ENCODE results near the gene ADISSP. TPM values are rescaled to one million over a fixed set of nuclear protein-coding genes. Genes with fewer than 3 reads are reported as not detected.
A peak's percentile ranks its signal among the peaks of the same experiment; 100 is the strongest.

The ADISSP gene
- total RNA-seq, 1 donor from 2014 or later = 15.0 TPM

DNA sequence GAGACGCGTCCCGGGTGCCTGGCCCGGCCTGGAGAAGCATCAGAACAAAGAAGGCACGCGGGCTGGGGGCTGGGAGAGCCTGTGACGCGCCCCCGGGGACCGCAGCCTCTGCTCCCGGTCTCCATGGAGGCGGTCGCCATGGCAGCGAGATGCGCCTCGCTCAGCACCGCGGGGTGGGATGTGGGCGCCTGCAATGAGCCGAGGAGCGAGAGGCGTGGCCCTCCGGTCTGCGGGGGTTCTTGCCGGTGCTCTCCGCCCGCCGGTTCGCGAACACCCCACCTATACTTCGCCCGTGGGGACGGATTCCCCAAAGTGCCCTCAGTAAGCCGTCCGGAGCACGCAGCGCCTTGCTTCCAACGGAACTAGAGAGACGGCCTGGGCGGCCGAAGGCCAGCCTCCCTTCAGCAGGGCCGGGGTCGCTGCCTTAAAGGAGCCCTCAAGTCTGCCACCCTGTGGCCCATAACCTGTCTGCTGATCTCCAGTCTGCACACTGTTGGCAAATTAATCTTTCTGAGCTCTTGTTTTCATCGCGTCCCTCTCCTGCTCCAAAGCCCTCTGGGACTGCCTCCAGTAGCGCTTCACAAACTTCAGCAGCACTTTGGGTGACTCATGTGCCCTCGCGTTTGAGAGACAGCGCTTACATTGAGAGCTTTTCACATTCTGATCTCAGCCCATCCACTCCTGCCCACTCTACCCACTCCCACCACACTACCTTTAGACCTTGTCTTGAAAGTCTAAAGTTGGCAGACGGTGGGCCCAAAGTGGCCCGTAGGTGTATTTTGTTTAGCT is 983 bp upstream of the ADISSP start:
- no peaks in the 10 kb centered on the region for H3K27me3 ChIP-seq (ENCODE audit: control insufficient read depth, insufficient read depth, low read length)
- DNase-seq (ENCODE audit: low read depth) (peak; percentile 78), FAIRE-seq (peak; percentile 73)
- H3K4me3 ChIP-seq (ENCODE audit: low read depth, low read length) = peak overlapping the region; percentile 84
- TF ChIP-seq, protein P1, sequence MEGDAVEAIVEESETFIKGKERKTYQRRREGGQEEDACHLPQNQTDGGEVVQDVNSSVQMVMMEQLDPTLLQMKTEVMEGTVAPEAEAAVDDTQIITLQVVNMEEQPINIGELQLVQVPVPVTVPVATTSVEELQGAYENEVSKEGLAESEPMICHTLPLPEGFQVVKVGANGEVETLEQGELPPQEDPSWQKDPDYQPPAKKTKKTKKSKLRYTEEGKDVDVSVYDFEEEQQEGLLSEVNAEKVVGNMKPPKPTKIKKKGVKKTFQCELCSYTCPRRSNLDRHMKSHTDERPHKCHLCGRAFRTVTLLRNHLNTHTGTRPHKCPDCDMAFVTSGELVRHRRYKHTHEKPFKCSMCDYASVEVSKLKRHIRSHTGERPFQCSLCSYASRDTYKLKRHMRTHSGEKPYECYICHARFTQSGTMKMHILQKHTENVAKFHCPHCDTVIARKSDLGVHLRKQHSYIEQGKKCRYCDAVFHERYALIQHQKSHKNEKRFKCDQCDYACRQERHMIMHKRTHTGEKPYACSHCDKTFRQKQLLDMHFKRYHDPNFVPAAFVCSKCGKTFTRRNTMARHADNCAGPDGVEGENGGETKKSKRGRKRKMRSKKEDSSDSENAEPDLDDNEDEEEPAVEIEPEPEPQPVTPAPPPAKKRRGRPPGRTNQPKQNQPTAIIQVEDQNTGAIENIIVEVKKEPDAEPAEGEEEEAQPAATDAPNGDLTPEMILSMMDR (IDR thresholded peaks at IDR 0.05; ENCODE audit: insufficient read depth, low read length, severe bottlenecking) = peak; percentile 58
- no peaks in the 10 kb centered on the region for H3K36me3 ChIP-seq (ENCODE audit: control insufficient read depth, insufficient read depth, low read length)

DNA sequence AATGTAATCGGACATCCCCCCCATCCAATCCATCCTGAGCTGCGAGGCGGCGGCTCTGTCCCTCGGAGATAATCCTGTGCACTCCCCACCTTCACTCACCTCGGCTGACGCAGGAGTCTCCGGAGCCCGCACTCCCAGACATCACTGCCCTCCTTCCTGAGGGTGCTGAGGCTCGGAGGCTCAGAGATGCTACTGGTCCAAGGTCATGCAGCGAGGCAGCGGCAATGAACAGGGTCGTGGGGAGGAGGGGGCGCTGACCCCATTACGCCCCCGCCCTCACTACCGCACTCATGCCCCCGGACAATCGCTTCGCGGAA is 485 bp downstream of the ADISSP start:
- no peak for DNase-seq (ENCODE audit: low read depth)
- TF ChIP-seq, protein P1 (IDR thresholded peaks at IDR 0.05; ENCODE audit: insufficient read depth, low read length, severe bottlenecking) = no peak
- Histone ChIP-seq H3K36me3 (ENCODE audit: control insufficient read depth, insufficient read depth, low read length) (no peaks in the 10 kb centered on the region), H3K4me3 (ENCODE audit: low read depth, low read length) (peak overlapping the region; percentile 84), H3K27me3 (ENCODE audit: control insufficient read depth, insufficient read depth, low read length) (no peaks in the 10 kb centered on the region)
- FAIRE-seq = no peak

DNA sequence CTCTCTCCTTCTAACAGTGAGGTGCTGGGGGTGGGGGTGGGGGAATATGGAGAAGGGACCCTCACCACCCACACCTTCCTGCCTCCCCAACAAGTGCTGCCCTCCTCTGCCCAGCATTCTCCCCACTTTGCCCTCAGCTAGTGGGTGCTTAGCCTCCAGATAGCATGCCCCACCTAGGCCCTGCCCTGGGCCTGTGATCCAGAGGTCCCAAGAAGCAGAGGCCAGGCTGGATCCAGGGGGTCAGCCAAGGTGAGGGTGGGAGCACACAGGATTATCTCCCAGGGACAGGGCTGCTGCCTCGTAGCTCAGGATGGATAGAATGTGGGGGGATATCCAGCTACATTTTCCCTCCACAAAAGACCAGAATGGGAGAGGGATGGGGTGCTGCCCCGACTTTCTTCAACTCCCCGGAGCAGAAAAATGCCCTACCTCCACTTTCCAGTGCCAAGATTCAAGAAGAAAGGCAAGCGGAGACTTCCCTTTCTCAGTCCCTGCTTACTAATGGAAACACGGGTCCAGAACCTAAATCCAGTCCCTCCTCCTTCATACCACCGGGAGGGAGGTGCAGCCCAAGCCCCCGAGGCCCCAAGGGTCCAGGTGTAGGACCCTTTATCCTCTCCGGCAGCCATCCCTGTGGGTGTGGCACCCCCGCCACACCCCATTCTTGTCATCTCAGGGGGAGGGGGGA is 987 bp downstream of the ADISSP start:
- DNase-seq (ENCODE audit: low read depth) = no peak
- Histone ChIP-seq H3K4me3 (ENCODE audit: low read depth, low read length) (peak overlapping the region; percentile 84), H3K27me3 (ENCODE audit: control insufficient read depth, insufficient read depth, low read length) (no peaks in the 10 kb centered on the region), H3K36me3 (ENCODE audit: control insufficient read depth, insufficient read depth, low read length) (no peaks in the 10 kb centered on the region)
- TF ChIP-seq, protein P1 (IDR thresholded peaks at IDR 0.05; ENCODE audit: insufficient read depth, low read length, severe bottlenecking) = no peak
- no peak for FAIRE-seq

DNA sequence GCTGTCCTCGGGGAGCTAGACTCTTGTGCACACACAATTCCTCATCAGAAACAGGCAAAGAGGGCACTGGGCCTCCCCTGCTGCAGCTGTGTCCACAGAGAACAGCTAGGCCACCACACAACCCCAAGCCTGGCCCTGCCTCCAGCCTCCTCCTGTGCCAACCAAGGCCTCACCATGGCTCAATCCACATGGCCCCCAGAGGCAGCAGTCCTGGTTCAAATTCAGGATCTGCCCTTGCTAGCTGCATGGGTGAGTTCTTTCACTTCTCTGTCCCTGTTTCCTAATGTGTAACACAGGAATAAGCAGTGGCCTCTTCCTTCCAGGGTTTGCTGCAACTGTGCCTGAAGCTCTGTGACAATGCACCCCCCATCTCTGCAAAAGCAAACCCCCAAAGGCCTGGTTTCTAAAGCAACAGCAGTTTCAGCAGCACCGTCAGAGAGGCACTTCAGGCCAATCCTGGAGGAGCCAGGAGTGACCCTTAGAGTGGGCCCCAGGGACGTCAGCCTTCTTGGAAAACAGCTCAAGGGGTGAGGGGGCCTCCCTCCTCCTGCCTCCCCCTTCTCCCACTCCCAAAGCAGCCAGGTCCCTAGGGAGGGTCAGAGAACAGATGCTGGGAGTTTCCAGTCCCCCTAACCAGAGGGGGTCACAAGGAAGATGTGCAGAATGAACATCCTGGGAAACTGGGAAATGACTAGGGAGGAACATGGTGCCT is 2.2 kb downstream of the ADISSP start:
- Histone ChIP-seq H3K4me3 (ENCODE audit: low read depth, low read length) (no peak overlapping the region), H3K36me3 (ENCODE audit: control insufficient read depth, insufficient read depth, low read length) (no peaks in the 10 kb centered on the region), H3K27me3 (ENCODE audit: control insufficient read depth, insufficient read depth, low read length) (no peaks in the 10 kb centered on the region)
- no peak for DNase-seq (ENCODE audit: low read depth)
- TF ChIP-seq, protein P1 (IDR thresholded peaks at IDR 0.05; ENCODE audit: insufficient read depth, low read length, severe bottlenecking) = no peak
- no peak for FAIRE-seq

DNA sequence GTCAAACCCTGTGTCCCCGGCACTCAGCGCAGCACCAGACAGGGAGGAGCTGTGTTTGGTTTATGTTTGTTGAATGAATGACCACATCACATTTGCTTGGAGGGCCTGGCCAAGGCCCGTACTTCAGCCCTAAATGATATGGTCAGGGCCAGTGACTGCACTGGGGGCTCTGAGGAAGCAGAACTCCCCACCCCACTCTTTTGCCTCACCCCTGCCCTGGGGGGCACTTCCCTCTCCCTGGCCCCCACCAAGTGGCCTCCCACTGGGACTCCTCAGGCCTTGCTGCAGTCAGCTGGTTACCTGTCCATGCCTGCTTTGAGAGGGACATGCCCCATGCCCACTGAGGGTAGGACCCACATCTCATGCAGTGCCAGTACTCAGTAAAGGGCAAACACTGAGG is 2.9 kb downstream of the ADISSP start:
- Histone ChIP-seq H3K27me3 (ENCODE audit: control insufficient read depth, insufficient read depth, low read length) (no peaks in the 10 kb centered on the region), H3K36me3 (ENCODE audit: control insufficient read depth, insufficient read depth, low read length) (no peaks in the 10 kb centered on the region), H3K4me3 (ENCODE audit: low read depth, low read length) (no peak overlapping the region)
- no peak for FAIRE-seq
- TF ChIP-seq, protein P1 (IDR thresholded peaks at IDR 0.05; ENCODE audit: insufficient read depth, low read length, severe bottlenecking) = no peak
- no peak for DNase-seq (ENCODE audit: low read depth)
